HCT116 (cell line): ENCODE measurements around the gene ALX3. TPM values are rescaled to one million over a fixed set of nuclear protein-coding genes. Genes with fewer than 3 reads are reported as not detected.
"Not testable (repeated sequence)": the region's sequence is repeated elsewhere in the genome, so short reads cannot be mapped to it uniquely, and the experiment has no call there.

ENCODE experiments used
- ATAC-seq: fragments of 200-7000 bp; cut with Tn5 transposase; 2 replicates; pipeline ENCODE4 v1.9.1; 2020; ENCODE audit warnings: mild to moderate bottlenecking, moderate library complexity
- BruUV-seq: library from RNA; stranded (reverse); fragments of 400-500 nt; replicated peaks from 2 replicates; lab custom pipeline; 2021; lab: Mats Ljungman, UMichigan
- CTCF ChIA-PET: fragments of 300-600 bp; sonication (Branson Sonifier 250); formaldehyde crosslinking; loops from one replicate; lab custom pipeline; 2021; ENCODE audit warnings: antibody characterized with exemption; lab: Charles Lee
- POLR2A ChIA-PET: fragments of 300-600, 350-600 bp; sonication (Branson Sonifier 250); formaldehyde crosslinking; loops from one replicate; lab custom pipeline; 2021; ENCODE audit warnings: antibody characterized with exemption; lab: Charles Lee
- RAD21 ChIA-PET, 2 experiments: fragments of 300-600 bp; sonication (Branson Sonifier 250); formaldehyde crosslinking; loops; one replicate each; lab custom pipeline; 2023; ENCODE audit warnings: low total read pairs in 2 of 2; ENCODE audit not compliant: uncharacterized antibody in 2 of 2, unreplicated experiment in 2 of 2, low non-redundant PET in 1 of 2; lab: Charles Lee
- DNase-seq: peaks from one replicate; pipeline ENCODE4 v3.0.0-alpha.2; 2010; ENCODE audit warnings: low read depth, low spot score
- H2AFZ ChIP-seq: fragments of 200-600 bp; shearing (Covaris generic), sonication (generic); 2 replicates; pipeline ENCODE4 v1.6.1; 2017; ENCODE audit warnings: low read depth, mixed run types, mixed read lengths, antibody characterized with exemption, low read length; ENCODE audit not compliant: poor library complexity, severe bottlenecking
- H3K27ac ChIP-seq: 2 replicates; pipeline ENCODE4 v1.5.1; 2012; ENCODE audit warnings: low read depth, low read length
- H3K27me3 ChIP-seq: fragments of 200-600 bp; sonication (generic); 2 replicates; pipeline ENCODE4 v1.6.1; 2016; ENCODE audit warnings: mixed run types, low read length, mixed read lengths; ENCODE audit not compliant: insufficient read depth
- H3K36me3 ChIP-seq, 2 experiments: fragments of 200-500 bp in 1 of 2; fragments of 200-600 bp in 1 of 2; sonication (Bioruptor generic) in 1 of 2; sonication (generic) in 1 of 2; 2 replicates each; pipeline versions ENCODE4 v1.5.1 to v1.6.1; 2014 to 2016; ENCODE audit warnings: low read length in 2 of 2, inconsistent platforms in 1 of 2, mixed read lengths in 1 of 2, mixed run types in 1 of 2; ENCODE audit not compliant: insufficient read depth in 2 of 2, control insufficient read depth in 1 of 2
- H3K4me1 ChIP-seq, 2 experiments: fragments of 200-600 bp in 1 of 2; sonication (generic) in 1 of 2; 2 replicates each; pipeline versions ENCODE4 v1.5.1 to v1.6.1; 2012 to 2017; ENCODE audit warnings: low read length in 2 of 2, inconsistent platforms in 1 of 2, mild to moderate bottlenecking in 1 of 2, mixed read lengths in 1 of 2, mixed run types in 1 of 2, moderate library complexity in 1 of 2; ENCODE audit not compliant: insufficient read depth in 2 of 2, control insufficient read depth in 1 of 2
- H3K4me2 ChIP-seq: fragments of 200-600 bp; sonication (generic); 2 replicates; pipeline ENCODE4 v1.6.1; 2017; ENCODE audit warnings: mixed run types, low read length, mixed read lengths
- H3K4me3 ChIP-seq, 2 experiments: fragments of 200-600 bp in 1 of 2; sonication (generic) in 1 of 2; replicated peaks in 1 of 2; 2 replicates each; pipeline ENCODE4 v1.5.1; 2011 to 2016; ENCODE audit warnings: low read length in 2 of 2, control low read depth in 1 of 2, low read depth in 1 of 2, mild to moderate bottlenecking in 1 of 2, mixed read lengths in 1 of 2, mixed run types in 1 of 2
- H3K79me2 ChIP-seq: fragments of 200-600 bp; sonication (generic); 2 replicates; pipeline ENCODE4 v1.6.1; 2017; ENCODE audit warnings: mild to moderate bottlenecking, mixed run types, low read length, moderate library complexity, mixed read lengths; ENCODE audit not compliant: insufficient read depth
- H3K9ac ChIP-seq: fragments of 200-600 bp; sonication (generic); 2 replicates; pipeline ENCODE4 v1.6.1; 2016; ENCODE audit warnings: low read length, mixed read lengths
- H3K9me2 ChIP-seq: fragments of 200-600 bp; sonication (generic), shearing (Covaris generic); 2 replicates; pipeline ENCODE4 v1.6.1; 2017; ENCODE audit warnings: mixed run types, mild to moderate bottlenecking, moderate library complexity; ENCODE audit not compliant: insufficient read depth
- H3K9me3 ChIP-seq, 2 experiments: fragments of 200-500 bp in 1 of 2; fragments of 200-600 bp in 1 of 2; sonication (Bioruptor generic) in 1 of 2; sonication (generic) in 1 of 2; 2 replicates each; pipeline ENCODE4 v1.6.1; 2014 to 2017; ENCODE audit warnings: low read length in 2 of 2, mixed read lengths in 2 of 2, inconsistent platforms in 1 of 2, low read depth in 1 of 2, mild to moderate bottlenecking in 1 of 2, mixed run types in 1 of 2, moderate library complexity in 1 of 2; ENCODE audit not compliant: control insufficient read depth in 1 of 2, insufficient read depth in 1 of 2
- H4K20me1 ChIP-seq: fragments of 200-600 bp; sonication (generic), shearing (Covaris generic); 2 replicates; pipeline ENCODE4 v1.6.1; 2017; ENCODE audit warnings: mixed run types, mild to moderate bottlenecking, moderate library complexity; ENCODE audit not compliant: insufficient read depth
- CBX3 ChIP-seq: IDR thresholded peaks from 2 replicates; pipeline ENCODE4 v1.6.1; 2012; ENCODE audit warnings: low read depth
- EGR1 ChIP-seq: IDR thresholded peaks from 2 replicates; pipeline ENCODE4 v1.6.1; 2012; ENCODE audit warnings: low read depth
- ELF1 ChIP-seq: IDR thresholded peaks from 2 replicates; pipeline ENCODE4 v1.6.1; 2012; ENCODE audit warnings: low read depth, borderline replicate concordance
- EZH2 ChIP-seq: fragments of 200-600 bp; sonication (generic); IDR thresholded peaks from 2 replicates; pipeline ENCODE4 v1.6.1; 2017; ENCODE audit warnings: antibody characterized with exemption, mixed run types
- JUND ChIP-seq: IDR thresholded peaks from 2 replicates; pipeline ENCODE4 v1.6.1; 2012
- POLR2A ChIP-seq: IDR thresholded peaks from 2 replicates; pipeline ENCODE4 v1.7.0; 2011; ENCODE audit warnings: borderline replicate concordance; ENCODE audit not compliant: insufficient read depth, insufficient read length; ENCODE audit errors: extremely low read depth
- POLR2AphosphoS5 ChIP-seq: IDR thresholded peaks from 2 replicates; pipeline ENCODE4 v1.6.1; 2011; ENCODE audit warnings: mild to moderate bottlenecking, low read depth, low read length, moderate library complexity
- RAD21 ChIP-seq: IDR thresholded peaks from 2 replicates; pipeline ENCODE4 v1.6.1; 2012; ENCODE audit warnings: low read depth, mild to moderate bottlenecking
- SP1 ChIP-seq: IDR thresholded peaks from 2 replicates; pipeline ENCODE4 v1.6.1; 2012; ENCODE audit warnings: low read depth
- TCF7L2 ChIP-seq: IDR thresholded peaks from 2 replicates; pipeline ENCODE4 v1.7.0; 2011; ENCODE audit warnings: borderline replicate concordance, inconsistent platforms; ENCODE audit not compliant: insufficient read depth, insufficient read length; ENCODE audit errors: extremely low read depth
- ZFX ChIP-seq: fragments of 450-650 bp; IDR thresholded peaks from 2 replicates; pipeline ENCODE4 v1.6.1; 2017
- ZNF274 ChIP-seq: fragments of 200-500 bp; sonication (Bioruptor generic); IDR thresholded peaks from 2 replicates; pipeline ENCODE4 v1.6.1; 2014; ENCODE audit warnings: mild to moderate bottlenecking, low read depth, low read length, inconsistent platforms
- intact Hi-C: fragments of 100-400 bp; cut with micrococcal nuclease; formaldehyde crosslinking; loops from 2 replicates; pipeline ENCODE4 v1.10.0; 2022
- total RNA-seq: library from RNA; stranded (reverse); gene quantifications from one replicate; pipeline ENCODE4 v1.2.1, GENCODE V29; 2021; ENCODE audit not compliant: unreplicated experiment
- TF ChIP-seq, protein P1 (sequence below): IDR thresholded peaks from 2 replicates; pipeline ENCODE4 v1.6.1; 2012
- TF ChIP-seq, protein P2 (sequence below): IDR thresholded peaks from 2 replicates; pipeline ENCODE4 v1.6.1; 2012

Gene ALX3
- total RNA-seq, 1 experiment from 2014 or later, result not detected

DNA sequence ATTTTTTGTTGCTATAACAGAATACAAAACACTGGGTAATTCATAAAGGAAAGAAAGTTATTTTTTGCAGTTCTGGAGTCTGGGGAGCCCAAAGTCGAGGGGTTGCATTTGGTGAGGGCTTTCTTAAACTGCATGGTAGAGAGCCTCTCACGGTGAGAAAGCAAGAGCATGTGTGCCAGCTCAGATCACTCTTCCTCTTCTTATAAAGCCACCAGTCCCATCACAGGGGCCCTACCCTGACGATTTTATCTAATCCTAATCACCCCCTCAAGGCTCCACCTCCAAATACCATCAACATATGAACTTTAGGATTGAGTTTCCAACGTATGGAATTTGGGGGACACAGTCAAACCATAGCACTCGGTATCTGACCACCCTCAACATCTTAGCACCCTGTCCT lies 37.1 kb downstream of the ALX3 start:
- POLR2A ChIA-PET, result no interaction called here
- intact Hi-C loops, result no loop called here

GRCh38 chr1:110032327-110032726 lies 38.1 kb downstream of the ALX3 start:
- Histone ChIP-seq H4K20me1 (no peaks in the 10 kb centered on the region), H3K79me2 (peaks cover 26% of the 10 kb centered on the region), H3K9ac (no peak overlapping the region), H3K9me3 (no peaks in the 10 kb centered on the region), H3K36me3 (no peaks in the 10 kb centered on the region), H3K9me2 (no peaks in the 10 kb centered on the region), H3K4me3 (no peak overlapping the region), H3K4me1 (peaks cover 3 to 14% of the 10 kb centered on the region in 2 experiments; a peak in 3 of 4 replicates), H2AFZ (no peak overlapping the region), H3K27ac (no peak overlapping the region), H3K4me2 (no peak overlapping the region), H3K27me3 (no peaks in the 10 kb centered on the region)
- intact Hi-C loops, result no loop called here
- ATAC-seq (no peak), DNase-seq (no peak)
- ChIA-PET POLR2A (no interaction called here), CTCF (no interaction called here), RAD21 (no interaction called here)
- TF ChIP-seq, protein P1, sequence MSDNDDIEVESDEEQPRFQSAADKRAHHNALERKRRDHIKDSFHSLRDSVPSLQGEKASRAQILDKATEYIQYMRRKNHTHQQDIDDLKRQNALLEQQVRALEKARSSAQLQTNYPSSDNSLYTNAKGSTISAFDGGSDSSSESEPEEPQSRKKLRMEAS, result no peak
- TF ChIP-seq ZNF274, result no peak
- TF ChIP-seq RAD21, result no peak
- no TSS peak for BruUV-seq

More for the DNA sequence above, 37.1 kb downstream of the ALX3 start:
- TF ChIP-seq POLR2AphosphoS5 (no peak), EZH2 (no peak), POLR2A (no peak), JUND (no peak), TCF7L2 (no peak), ZFX (no peak), CBX3 (no peak), ELF1 (no peak), EGR1 (no peak), SP1 (no peak), RAD21 (no peak)
- TF ChIP-seq, protein P2, sequence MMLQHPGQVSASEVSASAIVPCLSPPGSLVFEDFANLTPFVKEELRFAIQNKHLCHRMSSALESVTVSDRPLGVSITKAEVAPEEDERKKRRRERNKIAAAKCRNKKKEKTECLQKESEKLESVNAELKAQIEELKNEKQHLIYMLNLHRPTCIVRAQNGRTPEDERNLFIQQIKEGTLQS, result no peak
- TF ChIP-seq, protein P1, result no peak
- Histone ChIP-seq H4K20me1 (no peaks in the 10 kb centered on the region), H3K9ac (no peak overlapping the region), H3K27me3 (no peaks in the 10 kb centered on the region), H3K9me3 (no peaks in the 10 kb centered on the region), H3K9me2 (no peaks in the 10 kb centered on the region), H3K27ac (no peak overlapping the region), H3K4me3 (no peak overlapping the region), H2AFZ (no peak overlapping the region), H3K79me2 (peaks cover 30% of the 10 kb centered on the region), H3K36me3 (peaks cover 2 to 4% of the 10 kb centered on the region in 2 experiments; a peak in 3 of 4 replicates), H3K4me2 (peak overlapping the region; percentile 77), H3K4me1 (peaks cover 3 to 14% of the 10 kb centered on the region in 2 experiments; a peak in 3 of 4 replicates)
- no TSS peak for BruUV-seq
- DNase-seq, result no peak
- no peak for ATAC-seq
- ChIA-PET RAD21 (no interaction called here), CTCF (no interaction called here)

- Histone ChIP-seq H3K4me1 (peaks cover 0 to 11% of the 10 kb centered on the region in 2 experiments; a peak in 3 of 4 replicates), H3K79me2 (peaks cover 12% of the 10 kb centered on the region)
- ChIA-PET POLR2A (interaction anchor here (1.5 kb wide), 1 partner anchor 430 kb away, joined by 3 read pairs; no protein-coding TSS in a partner anchor), CTCF (interaction anchor here (0.6 to 2.4 kb wide), 7 partner anchors 11 to 430 kb away, joined by 5 to 15 read pairs (median 8); no protein-coding TSS in a partner anchor)
- DNase-seq, H3K9me3 ChIP-seq, BruUV-seq, H2AFZ ChIP-seq, H3K9ac ChIP-seq, H3K9me2 ChIP-seq, H3K36me3 ChIP-seq, H3K27me3 ChIP-seq, ATAC-seq, H3K27ac ChIP-seq, H3K4me2 ChIP-seq, intact Hi-C loops, H4K20me1 ChIP-seq, H3K4me3 ChIP-seq, RAD21 ChIA-PET: not testable (repeated sequence)
Observed at GRCh38 chr1:110030687-110031086, 39.8 kb downstream of the ALX3 start.
